Smooth muscle cell (in vitro differentiated cells): ENCODE data around the gene HEXIM1. TPM values are rescaled to one million over a fixed set of nuclear protein-coding genes. Genes with fewer than 3 reads are reported as not detected.

Source experiments
- DNase-seq: peaks from one replicate; lab custom pipeline; 2025; ENCODE audit not compliant: unreplicated experiment; lab: John Stamatoyannopoulos, UW
- H2AFZ ChIP-seq: fragments of 200-600 bp; sonication (generic); 2 replicates; pipeline ENCODE4 v1.6.0; 2016; ENCODE audit warnings: antibody characterized with exemption, low read depth, mild to moderate bottlenecking
- H3F3A ChIP-seq: fragments of 200-600 bp; sonication (generic); 2 replicates; pipeline ENCODE4 v1.6.0; 2017; ENCODE audit warnings: antibody characterized with exemption, low read depth
- H3K27ac ChIP-seq: fragments of 200-600 bp; sonication (generic); 2 replicates; pipeline ENCODE4 v1.5.1; 2016; ENCODE audit warnings: low read depth, mild to moderate bottlenecking
- H3K27me3 ChIP-seq: fragments of 200-600 bp; sonication (generic); 2 replicates; pipeline ENCODE4 v1.6.1; 2016; ENCODE audit warnings: low read depth, mild to moderate bottlenecking
- H3K36me3 ChIP-seq: fragments of 200-600 bp; sonication (generic); 2 replicates; pipeline ENCODE4 v1.5.1; 2016; ENCODE audit warnings: low read depth
- H3K4me1 ChIP-seq: fragments of 200-600 bp; sonication (generic); 2 replicates; pipeline ENCODE4 v1.5.1; 2016; ENCODE audit warnings: low read depth
- H3K4me2 ChIP-seq: fragments of 200-600 bp; sonication (generic); 2 replicates; pipeline ENCODE4 v1.6.0; 2016; ENCODE audit warnings: mild to moderate bottlenecking
- H3K4me3 ChIP-seq: fragments of 200-600 bp; sonication (generic); 2 replicates; pipeline ENCODE4 v1.5.1; 2016; ENCODE audit warnings: mild to moderate bottlenecking
- H3K79me2 ChIP-seq: fragments of 200-600 bp; sonication (generic); 2 replicates; pipeline ENCODE4 v1.6.0; 2016; ENCODE audit warnings: low read depth, mild to moderate bottlenecking
- H3K9ac ChIP-seq: fragments of 200-600 bp; sonication (generic); 2 replicates; pipeline ENCODE4 v1.6.0; 2016; ENCODE audit warnings: low read depth
- H3K9me3 ChIP-seq: fragments of 200-600 bp; sonication (generic); replicated peaks from 2 replicates; pipeline ENCODE4 v1.5.1; 2016; ENCODE audit warnings: low read depth
- H4K20me1 ChIP-seq: fragments of 200-600 bp; sonication (generic); 2 replicates; pipeline ENCODE4 v1.6.0; 2016; ENCODE audit warnings: low read depth
- WGBS: methylation state at CpG from one replicate; pipeline ENCODE4 v1.1.7; 2016; ENCODE audit warnings: low lambda C conversion rate; 5-methylcytosine and 5-hydroxymethylcytosine counted together
- microRNA-seq: library from miRNA; unstranded; fragments of <30 nt; microRNA quantifications from one replicate; pipeline ENCODE4, GENCODE V29; 2016; ENCODE audit warnings: borderline number of aligned reads
- polyA plus RNA-seq: library from polyadenylated mRNA; unstranded; fragments of >200 nt; fragmentation: Nextera tagmentation; extraction: Ambion mirVana; gene quantifications from 2 replicates; pipeline ENCODE4 v1.2.1, GENCODE V29; 2016
- small RNA-seq: library from RNA; depleted of rRNA; stranded (forward); fragments of <200 nt; gene quantifications from one replicate; pipeline ENCODE3, GENCODE V24; 2014
- total RNA-seq: library from RNA; depleted of rRNA; stranded (reverse); fragments of >200 nt; gene quantifications from 2 replicates; pipeline ENCODE4 v1.2.3, GENCODE V29; 2014
- TF ChIP-seq, protein P1 (sequence below): fragments of 200-600 bp; sonication (generic); IDR thresholded peaks from 2 replicates; pipeline ENCODE4 v1.5.1; 2017; ENCODE audit warnings: borderline replicate concordance, mild to moderate bottlenecking, antibody characterized with exemption; ENCODE audit not compliant: insufficient read depth, poor library complexity, severe bottlenecking

The HEXIM1 gene
- total and polyA plus RNA-seq, 2 experiments from 2014 or later: 9.4 to 13.7 TPM

DNA sequence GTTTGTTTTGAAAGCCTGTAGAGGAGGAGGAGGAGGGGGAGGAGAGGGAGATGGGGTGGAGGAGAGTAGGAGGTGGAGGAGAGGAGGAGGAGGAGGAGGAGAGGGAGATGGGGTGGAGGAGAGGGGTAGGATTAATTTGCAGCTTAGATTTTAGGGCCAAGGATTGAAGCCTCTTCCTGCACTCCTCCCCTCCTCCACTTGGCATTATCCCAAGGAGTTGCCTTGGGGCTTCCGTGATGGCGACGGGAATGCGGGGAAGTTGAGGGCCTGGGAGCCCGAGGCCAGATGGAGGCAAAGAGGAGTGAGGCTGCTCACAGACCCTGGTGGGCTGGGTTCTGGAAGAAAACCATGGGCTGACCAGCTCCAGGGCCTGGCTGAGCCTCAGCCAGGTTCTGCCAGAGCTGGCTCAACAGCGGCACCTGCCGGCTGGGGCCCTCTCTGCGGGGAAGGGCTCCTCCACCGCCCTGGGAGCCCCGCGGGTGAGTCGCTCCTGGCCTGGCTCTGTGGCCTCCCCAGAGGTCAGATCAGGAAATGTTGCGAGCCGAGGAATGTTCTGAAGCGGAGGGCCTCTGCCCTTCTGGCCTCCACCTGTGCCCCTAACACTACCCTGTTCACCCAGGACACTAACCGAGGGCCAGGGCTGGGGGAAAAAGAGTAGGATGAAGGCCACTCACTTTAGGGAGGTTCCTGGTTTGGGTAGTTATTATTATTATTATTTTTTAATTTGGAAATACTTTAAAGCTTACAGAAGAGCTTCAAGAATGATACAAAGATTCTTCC lies 49.5 kb downstream of the HEXIM1 start:
- DNase-seq: peak; percentile 86
- H3K4me3 ChIP-seq: no peak overlapping the region
- H4K20me1 ChIP-seq: no peaks in the 10 kb centered on the region
- WGBS: 4% methylated on average over 16 of the region's 16 CpGs
- TF ChIP-seq, protein P1, sequence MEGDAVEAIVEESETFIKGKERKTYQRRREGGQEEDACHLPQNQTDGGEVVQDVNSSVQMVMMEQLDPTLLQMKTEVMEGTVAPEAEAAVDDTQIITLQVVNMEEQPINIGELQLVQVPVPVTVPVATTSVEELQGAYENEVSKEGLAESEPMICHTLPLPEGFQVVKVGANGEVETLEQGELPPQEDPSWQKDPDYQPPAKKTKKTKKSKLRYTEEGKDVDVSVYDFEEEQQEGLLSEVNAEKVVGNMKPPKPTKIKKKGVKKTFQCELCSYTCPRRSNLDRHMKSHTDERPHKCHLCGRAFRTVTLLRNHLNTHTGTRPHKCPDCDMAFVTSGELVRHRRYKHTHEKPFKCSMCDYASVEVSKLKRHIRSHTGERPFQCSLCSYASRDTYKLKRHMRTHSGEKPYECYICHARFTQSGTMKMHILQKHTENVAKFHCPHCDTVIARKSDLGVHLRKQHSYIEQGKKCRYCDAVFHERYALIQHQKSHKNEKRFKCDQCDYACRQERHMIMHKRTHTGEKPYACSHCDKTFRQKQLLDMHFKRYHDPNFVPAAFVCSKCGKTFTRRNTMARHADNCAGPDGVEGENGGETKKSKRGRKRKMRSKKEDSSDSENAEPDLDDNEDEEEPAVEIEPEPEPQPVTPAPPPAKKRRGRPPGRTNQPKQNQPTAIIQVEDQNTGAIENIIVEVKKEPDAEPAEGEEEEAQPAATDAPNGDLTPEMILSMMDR: peak; percentile 98
- no peak overlapping the region for H3K27ac ChIP-seq
- peaks cover 7% of the 10 kb centered on the region for H3K4me1 ChIP-seq
- no peaks in the 10 kb centered on the region for H3K36me3 ChIP-seq
- H3K9me3 ChIP-seq: no peaks in the 10 kb centered on the region
- H3K79me2 ChIP-seq: no peaks in the 10 kb centered on the region
- no peak overlapping the region for H3K9ac ChIP-seq
- H2AFZ ChIP-seq: peak overlapping the region; percentile 67
- no peaks in the 10 kb centered on the region for H3K27me3 ChIP-seq
- peak overlapping the region; percentile 47 for H3K4me2 ChIP-seq
- H3F3A ChIP-seq: no peaks in the 10 kb centered on the region

DNA sequence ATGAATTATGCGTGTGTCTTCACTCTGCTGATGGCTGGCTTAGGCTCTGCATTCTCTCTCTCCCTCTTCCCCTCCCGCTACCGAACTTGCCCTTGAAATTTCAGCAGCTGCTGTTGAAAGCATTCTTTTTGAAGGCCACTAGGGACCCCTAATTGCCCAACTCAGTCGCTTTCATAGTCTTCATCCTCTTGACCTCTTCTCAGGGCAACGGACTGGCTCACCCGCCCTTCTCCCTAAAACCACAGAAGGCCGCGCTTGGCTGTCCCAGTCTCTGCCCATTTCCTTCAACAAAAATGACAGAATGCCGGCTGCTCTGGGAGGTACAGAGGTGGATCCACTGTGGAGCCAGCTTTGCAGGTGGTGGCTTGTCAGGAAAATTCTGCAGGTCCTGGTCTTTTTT lies 52.4 kb downstream of the HEXIM1 start:
- no peak overlapping the region for H3K4me2 ChIP-seq
- H2AFZ ChIP-seq: no peak overlapping the region
- no peak for DNase-seq
- H3K27ac ChIP-seq: no peak overlapping the region
- H3F3A ChIP-seq: no peaks in the 10 kb centered on the region
- H3K4me1 ChIP-seq: peaks cover 7% of the 10 kb centered on the region
- H3K36me3 ChIP-seq: no peaks in the 10 kb centered on the region
- H3K4me3 ChIP-seq: no peak overlapping the region
- TF ChIP-seq, protein P1: no peak
- H4K20me1 ChIP-seq: no peaks in the 10 kb centered on the region
- no peaks in the 10 kb centered on the region for H3K79me2 ChIP-seq
- 70% methylated on average over 9 of the region's 9 CpGs for WGBS
- H3K9ac ChIP-seq: no peak overlapping the region
- H3K9me3 ChIP-seq: no peaks in the 10 kb centered on the region
- H3K27me3 ChIP-seq: no peaks in the 10 kb centered on the region

DNA sequence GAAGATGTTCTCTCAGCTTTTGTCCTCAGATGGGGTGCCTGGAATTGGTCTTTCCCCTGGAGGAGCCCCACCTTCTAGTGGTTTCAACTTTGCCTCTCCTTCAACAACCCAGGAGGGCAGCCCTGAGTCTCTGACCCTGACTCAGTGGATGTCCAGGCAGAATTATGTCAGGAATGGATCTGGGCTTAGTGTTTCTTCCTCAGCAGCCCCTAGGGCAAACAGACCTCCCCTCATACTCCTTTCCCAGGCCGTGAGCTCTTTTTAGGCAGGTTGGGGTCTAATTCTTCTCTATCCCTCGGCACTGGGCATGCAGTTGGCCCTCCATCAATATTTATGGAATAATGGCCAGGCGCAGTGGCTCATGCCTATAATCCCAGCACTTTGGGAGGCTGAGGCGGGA lies 53.2 kb downstream of the HEXIM1 start:
- H3K36me3 ChIP-seq: no peaks in the 10 kb centered on the region
- no peaks in the 10 kb centered on the region for H3K27me3 ChIP-seq
- no peaks in the 10 kb centered on the region for H4K20me1 ChIP-seq
- DNase-seq: no peak
- TF ChIP-seq, protein P1: no peak
- no peaks in the 10 kb centered on the region for H3K9me3 ChIP-seq
- no peak overlapping the region for H2AFZ ChIP-seq
- no peak overlapping the region for H3K9ac ChIP-seq
- no peaks in the 10 kb centered on the region for H3F3A ChIP-seq
- WGBS: 94% methylated on average over 4 of the region's 4 CpGs
- no peak overlapping the region for H3K4me2 ChIP-seq
- H3K79me2 ChIP-seq: no peaks in the 10 kb centered on the region
- H3K4me3 ChIP-seq: no peak overlapping the region
- H3K4me1 ChIP-seq: peaks cover 7% of the 10 kb centered on the region
- no peak overlapping the region for H3K27ac ChIP-seq

Small RNA genes lying within 50 kb of the gene (microRNA-seq; reads per million reads assigned to microRNA genes)
- not detected for gene MIR6784

Small RNA genes lying within 50 kb of the gene (small RNA-seq; reads per million reads assigned to genes)
- gene MIR6784: 0.34 reads per million, percentile 9 among the genes with 10 or more reads in this experiment

Other genes with a start within 250 kb of the HEXIM1 start
- 57.2 and 77.5 TPM in 2 replicates for gene EFTUD2, start 249.0 kb upstream of the HEXIM1 start, total RNA-seq
- 76.0 and 76.5 TPM in 2 replicates for gene EFTUD2, start 249.0 kb upstream of the HEXIM1 start, polyA plus RNA-seq
- 0.04 TPM in 1 of 2 replicates, not detected in the other for gene GFAP, start 233.0 kb upstream of the HEXIM1 start, total RNA-seq
- gene GFAP, start 233.0 kb upstream of the HEXIM1 start, polyA plus RNA-seq: 0.64 and 1.5 TPM in 2 replicates
- 2.4 and 2.7 TPM in 2 replicates for gene KIF18B, start 200.7 kb upstream of the HEXIM1 start, total RNA-seq
- 3.4 and 3.9 TPM in 2 replicates for gene KIF18B, start 200.7 kb upstream of the HEXIM1 start, polyA plus RNA-seq
- gene C1QL1, start 180.2 kb upstream of the HEXIM1 start, total RNA-seq: not detected in 2 replicates
- 5.5 and 5.6 TPM in 2 replicates for gene C1QL1, start 180.2 kb upstream of the HEXIM1 start, polyA plus RNA-seq
- gene DCAKD, start 96.8 kb upstream of the HEXIM1 start, total RNA-seq: 24.3 and 42.3 TPM in 2 replicates
- gene DCAKD, start 96.8 kb upstream of the HEXIM1 start, polyA plus RNA-seq: 25.7 and 28.4 TPM in 2 replicates
- 78.7 and 87.6 TPM in 2 replicates for gene NMT1, start 87.2 kb upstream of the HEXIM1 start, total RNA-seq
- gene NMT1, start 87.2 kb upstream of the HEXIM1 start, polyA plus RNA-seq: 105 and 148 TPM in 2 replicates
- gene PLCD3, start 16.0 kb upstream of the HEXIM1 start, total RNA-seq: 24.0 and 43.3 TPM in 2 replicates
- gene PLCD3, start 16.0 kb upstream of the HEXIM1 start, polyA plus RNA-seq: 33.4 and 33.7 TPM in 2 replicates
- gene ACBD4, start 12.8 kb upstream of the HEXIM1 start, total RNA-seq: 0.49 and 4.6 TPM in 2 replicates
- gene ACBD4, start 12.8 kb upstream of the HEXIM1 start, polyA plus RNA-seq: 5.0 and 5.9 TPM in 2 replicates
- gene HEXIM2, start 13.4 kb downstream of the HEXIM1 start, total RNA-seq: 3.4 TPM in 2 replicates
- gene HEXIM2, start 13.4 kb downstream of the HEXIM1 start, polyA plus RNA-seq: 6.1 and 6.8 TPM in 2 replicates
- gene FMNL1, start 73.4 kb downstream of the HEXIM1 start, total RNA-seq: 0.90 TPM in 1 of 2 replicates, not detected in the other
- gene FMNL1, start 73.4 kb downstream of the HEXIM1 start, polyA plus RNA-seq: 0.37 and 1.3 TPM in 2 replicates
- not detected in 2 replicates for gene SPATA32, start 113.6 kb downstream of the HEXIM1 start, total RNA-seq
- 0.27 TPM in 1 of 2 replicates, not detected in the other for gene SPATA32, start 113.6 kb downstream of the HEXIM1 start, polyA plus RNA-seq
- 1.5 and 1.7 TPM in 2 replicates for gene MAP3K14, start 168.5 kb downstream of the HEXIM1 start, total RNA-seq
- 1.8 and 2.7 TPM in 2 replicates for gene MAP3K14, start 168.5 kb downstream of the HEXIM1 start, polyA plus RNA-seq